ENCODE data around the gene TRIP13.

DNA sequence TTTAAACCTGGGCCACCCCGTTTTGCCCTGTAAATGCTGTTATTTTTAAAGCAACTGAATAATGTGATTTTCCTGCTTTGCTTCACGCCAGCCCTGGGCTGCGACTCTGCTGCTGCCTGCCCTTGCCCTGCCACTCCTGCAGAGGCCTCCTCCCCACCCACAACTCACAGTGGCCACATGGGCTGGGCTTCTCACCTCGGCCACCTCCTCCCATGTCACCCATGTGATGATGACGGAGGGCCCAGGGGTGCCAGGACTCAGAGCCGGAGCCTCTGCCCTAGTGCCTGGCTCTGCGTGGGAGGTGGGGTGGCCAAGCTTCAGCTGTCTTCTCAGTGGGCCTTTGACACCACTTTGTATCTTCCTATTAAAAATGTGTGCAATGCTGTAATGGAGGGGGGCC lies 67.9 kb downstream of the TRIP13 start:
- TF ChIP-seq, protein P1, sequence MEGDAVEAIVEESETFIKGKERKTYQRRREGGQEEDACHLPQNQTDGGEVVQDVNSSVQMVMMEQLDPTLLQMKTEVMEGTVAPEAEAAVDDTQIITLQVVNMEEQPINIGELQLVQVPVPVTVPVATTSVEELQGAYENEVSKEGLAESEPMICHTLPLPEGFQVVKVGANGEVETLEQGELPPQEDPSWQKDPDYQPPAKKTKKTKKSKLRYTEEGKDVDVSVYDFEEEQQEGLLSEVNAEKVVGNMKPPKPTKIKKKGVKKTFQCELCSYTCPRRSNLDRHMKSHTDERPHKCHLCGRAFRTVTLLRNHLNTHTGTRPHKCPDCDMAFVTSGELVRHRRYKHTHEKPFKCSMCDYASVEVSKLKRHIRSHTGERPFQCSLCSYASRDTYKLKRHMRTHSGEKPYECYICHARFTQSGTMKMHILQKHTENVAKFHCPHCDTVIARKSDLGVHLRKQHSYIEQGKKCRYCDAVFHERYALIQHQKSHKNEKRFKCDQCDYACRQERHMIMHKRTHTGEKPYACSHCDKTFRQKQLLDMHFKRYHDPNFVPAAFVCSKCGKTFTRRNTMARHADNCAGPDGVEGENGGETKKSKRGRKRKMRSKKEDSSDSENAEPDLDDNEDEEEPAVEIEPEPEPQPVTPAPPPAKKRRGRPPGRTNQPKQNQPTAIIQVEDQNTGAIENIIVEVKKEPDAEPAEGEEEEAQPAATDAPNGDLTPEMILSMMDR (conservative IDR thresholded peaks at IDR 0.05; ENCODE audit: low read depth, low read length) = no peak
- TF ChIP-seq EZH2 (IDR thresholded peaks at IDR 0.05; ENCODE audit: low read length, unreplicated experiment) = no peak

Data from PC-3 (cell line).